GM12875 (cell line): ENCODE measurements around the gene SLC1A1.

Experiments
- H3K4me3 ChIP-seq: one replicate; pipeline ENCODE4 v1.5.1; 2011; ENCODE audit warnings: low read depth, low read length, control low read depth
- TF ChIP-seq, protein P1 (sequence below): IDR thresholded peaks from 2 replicates; pipeline ENCODE4 v1.5.1; 2011; ENCODE audit warnings: low read depth, mild to moderate bottlenecking, control low read depth, inconsistent platforms, low read length, moderate library complexity, borderline replicate concordance; ENCODE audit not compliant: insufficient read depth

Gene SLC1A1

DNA sequence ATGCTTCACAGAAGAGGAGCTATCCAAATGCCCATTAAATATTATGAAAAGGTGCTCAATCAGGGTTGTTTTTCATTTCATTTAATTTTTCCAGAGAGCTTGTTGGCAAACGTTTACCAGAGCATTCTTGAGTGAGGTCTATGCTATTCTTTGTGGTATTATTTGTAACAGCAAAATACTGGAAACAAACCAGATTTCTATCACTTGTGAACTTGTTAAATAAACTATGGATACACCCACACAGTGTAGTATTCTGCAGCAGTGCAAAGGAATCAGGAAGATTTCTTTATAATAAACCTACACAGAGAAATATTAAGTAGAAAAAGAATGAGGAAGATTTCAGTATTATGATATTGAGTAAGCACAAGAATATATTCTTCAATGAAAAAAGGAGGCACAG is 15.0 kb upstream of the SLC1A1 start:
- TF ChIP-seq, protein P1, sequence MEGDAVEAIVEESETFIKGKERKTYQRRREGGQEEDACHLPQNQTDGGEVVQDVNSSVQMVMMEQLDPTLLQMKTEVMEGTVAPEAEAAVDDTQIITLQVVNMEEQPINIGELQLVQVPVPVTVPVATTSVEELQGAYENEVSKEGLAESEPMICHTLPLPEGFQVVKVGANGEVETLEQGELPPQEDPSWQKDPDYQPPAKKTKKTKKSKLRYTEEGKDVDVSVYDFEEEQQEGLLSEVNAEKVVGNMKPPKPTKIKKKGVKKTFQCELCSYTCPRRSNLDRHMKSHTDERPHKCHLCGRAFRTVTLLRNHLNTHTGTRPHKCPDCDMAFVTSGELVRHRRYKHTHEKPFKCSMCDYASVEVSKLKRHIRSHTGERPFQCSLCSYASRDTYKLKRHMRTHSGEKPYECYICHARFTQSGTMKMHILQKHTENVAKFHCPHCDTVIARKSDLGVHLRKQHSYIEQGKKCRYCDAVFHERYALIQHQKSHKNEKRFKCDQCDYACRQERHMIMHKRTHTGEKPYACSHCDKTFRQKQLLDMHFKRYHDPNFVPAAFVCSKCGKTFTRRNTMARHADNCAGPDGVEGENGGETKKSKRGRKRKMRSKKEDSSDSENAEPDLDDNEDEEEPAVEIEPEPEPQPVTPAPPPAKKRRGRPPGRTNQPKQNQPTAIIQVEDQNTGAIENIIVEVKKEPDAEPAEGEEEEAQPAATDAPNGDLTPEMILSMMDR, result no peak
- H3K4me3 ChIP-seq, result no peak overlapping the region

DNA sequence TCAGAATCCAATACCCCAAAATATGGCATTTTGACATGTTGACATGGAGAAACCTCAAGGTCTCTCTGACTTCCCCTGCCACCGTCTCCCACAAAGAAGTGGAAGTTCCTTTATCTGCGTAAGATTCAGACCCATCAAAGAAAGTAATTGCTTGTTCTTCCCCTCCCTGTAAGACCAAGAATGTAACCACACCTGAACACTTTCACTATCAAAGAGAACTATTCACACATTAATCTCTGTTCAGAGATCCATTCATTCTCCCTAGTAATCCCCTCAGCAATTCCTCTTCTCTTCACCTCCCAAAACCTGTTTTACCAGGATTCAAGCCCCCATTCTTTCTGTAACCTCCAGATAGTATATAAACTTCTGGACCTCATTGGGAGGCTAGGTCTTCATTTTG is 4.1 kb upstream of the SLC1A1 start:
- TF ChIP-seq, protein P1, result no peak
- H3K4me3 ChIP-seq, result no peak overlapping the region

DNA sequence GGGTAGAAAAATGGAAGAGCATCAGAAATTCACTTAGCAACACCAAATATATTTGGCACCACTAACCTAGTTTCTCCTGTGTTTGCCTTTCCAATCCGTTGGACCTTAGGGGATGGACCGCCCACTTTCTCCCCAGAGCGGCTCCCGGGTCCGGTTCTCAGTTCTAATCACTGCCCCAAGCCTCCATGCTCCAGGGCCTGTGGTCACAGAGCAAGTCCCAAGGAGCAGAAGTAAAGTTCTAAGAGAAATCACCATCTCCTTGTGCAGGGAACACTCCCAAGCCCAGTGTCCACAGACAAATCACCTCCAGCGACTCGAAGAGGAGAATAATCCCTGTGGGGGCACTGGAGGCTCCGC is 728 bp upstream of the SLC1A1 start:
- H3K4me3 ChIP-seq, result peak overlapping the region; percentile 98
- TF ChIP-seq, protein P1, result no peak

DNA sequence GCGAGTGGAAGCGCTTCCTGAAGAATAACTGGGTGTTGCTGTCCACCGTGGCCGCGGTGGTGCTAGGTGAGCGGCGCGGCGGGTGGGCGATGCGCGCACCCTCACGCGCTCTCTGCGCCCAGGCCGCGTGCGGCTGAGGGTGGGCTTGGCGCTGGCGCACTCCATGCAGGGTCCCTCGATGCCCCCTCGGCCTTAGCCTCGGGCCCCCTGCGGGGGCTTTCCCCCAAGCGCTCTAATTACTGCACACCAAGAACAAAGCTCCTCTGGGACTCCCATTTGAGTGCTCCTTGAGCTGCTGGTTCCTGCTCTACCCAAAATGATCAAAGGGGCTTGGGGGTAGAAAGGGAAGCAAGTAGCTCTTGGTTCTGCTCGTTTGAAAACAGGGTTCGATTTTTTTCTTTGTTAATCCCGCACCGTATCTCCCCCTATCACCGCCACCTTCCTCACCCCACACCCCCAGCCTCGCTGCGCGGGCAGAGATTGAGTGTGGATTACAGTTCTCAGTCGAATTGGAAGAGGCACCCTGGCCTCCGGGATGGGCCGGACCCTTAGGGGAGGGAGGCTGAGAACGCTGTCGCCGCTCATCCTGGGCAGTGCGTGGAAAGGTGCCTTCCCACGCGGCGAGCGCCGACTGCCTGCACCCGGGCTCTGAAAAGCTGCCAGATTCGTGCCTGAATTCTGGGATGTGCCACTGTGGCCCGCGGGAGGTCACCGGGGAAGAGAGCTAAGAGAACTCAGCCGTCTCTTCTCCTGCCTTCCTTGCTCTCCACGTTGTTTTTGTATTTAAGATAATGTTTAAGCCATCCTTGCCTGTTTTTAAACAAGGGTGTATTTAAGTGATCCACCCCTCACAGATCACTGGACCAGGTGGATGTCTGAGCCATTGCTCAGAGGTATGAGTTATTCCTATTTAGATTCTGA is 697 bp downstream of the SLC1A1 start:
- peak overlapping the region; percentile 98 for H3K4me3 ChIP-seq
- TF ChIP-seq, protein P1, result no peak

DNA sequence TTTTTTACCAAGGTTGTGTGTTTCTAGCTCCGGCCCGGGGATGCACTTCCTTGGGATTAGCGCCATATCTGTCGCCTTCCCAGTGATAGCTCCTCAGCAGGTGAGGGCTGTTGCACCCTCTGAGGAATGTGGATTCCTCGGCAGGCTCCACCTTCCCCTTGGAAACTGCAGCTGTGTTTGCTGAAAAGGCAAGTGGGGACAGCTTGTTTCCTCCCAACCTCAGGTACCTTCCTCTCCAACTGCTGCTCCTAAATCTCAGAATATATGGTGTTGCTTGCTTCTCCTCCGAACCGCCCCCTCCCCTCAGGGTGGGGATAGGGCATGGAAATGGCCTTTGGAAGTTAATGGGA is 1.3 kb downstream of the SLC1A1 start:
- TF ChIP-seq, protein P1, result no peak
- peak overlapping the region; percentile 98 for H3K4me3 ChIP-seq

DNA sequence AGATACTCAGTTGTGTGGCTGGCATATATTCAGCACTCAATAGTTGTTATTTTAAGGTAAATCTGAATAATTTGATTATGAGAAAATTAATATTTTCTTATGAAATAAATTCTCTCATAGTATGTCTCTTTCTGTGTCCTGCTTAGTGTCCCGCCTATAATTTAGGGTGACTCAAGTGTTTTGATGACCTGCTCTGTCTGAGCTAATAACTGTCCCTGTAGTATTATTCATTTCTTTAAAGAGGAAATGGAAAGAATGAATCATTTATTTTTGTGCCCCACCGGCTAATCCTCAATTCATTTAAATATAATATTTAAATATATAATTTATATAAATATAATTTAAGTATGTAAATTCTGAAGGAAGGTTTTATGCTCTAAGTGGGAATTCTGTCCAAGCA is 4.1 kb downstream of the SLC1A1 start:
- H3K4me3 ChIP-seq, result no peak overlapping the region
- TF ChIP-seq, protein P1, result no peak

DNA sequence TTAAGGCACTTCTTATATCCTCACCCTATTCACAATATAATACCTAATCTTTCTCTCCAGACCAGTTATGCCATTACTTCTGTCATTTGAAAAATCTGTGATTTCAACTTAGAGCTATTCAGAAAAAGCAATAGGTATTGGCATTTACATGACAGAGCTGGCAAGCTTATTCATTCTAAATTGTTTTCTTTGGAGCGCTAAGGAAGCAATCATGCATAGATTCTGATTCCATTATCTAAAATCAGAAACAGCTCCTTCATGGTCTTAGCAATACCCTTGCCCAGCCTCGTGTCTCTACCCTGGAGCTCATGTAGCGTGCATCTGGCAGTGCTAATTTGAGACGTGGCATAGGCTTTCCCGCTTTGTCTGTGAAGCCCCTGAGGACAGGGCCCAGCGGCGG is 4.5 kb downstream of the SLC1A1 start:
- TF ChIP-seq, protein P1, result no peak
- no peak overlapping the region for H3K4me3 ChIP-seq
